Glutamatergic neuron (in vitro differentiated cells): Measurements from ENCODE around the gene ALOX5. TPM values are rescaled to one million over a fixed set of nuclear protein-coding genes. Genes with fewer than 3 reads are reported as not detected.

Experiments used
- DNase-seq: peaks from one replicate; pipeline ENCODE4 v3.0.0; 2022
- H3K27ac Mint-ChIP-seq: one replicate; pipeline ENCODE4 v1.8.0; 2020; ENCODE audit warnings: mild to moderate bottlenecking, mixed read lengths, inconsistent platforms; ENCODE audit not compliant: unreplicated experiment
- H3K27me3 Mint-ChIP-seq: one replicate; pipeline ENCODE4 v1.8.0; 2020; ENCODE audit warnings: mild to moderate bottlenecking, moderate library complexity, mixed read lengths, inconsistent platforms; ENCODE audit not compliant: unreplicated experiment
- H3K36me3 Mint-ChIP-seq: one replicate; pipeline ENCODE4 v1.8.0; 2020; ENCODE audit warnings: mild to moderate bottlenecking, mixed read lengths, inconsistent platforms; ENCODE audit not compliant: unreplicated experiment
- H3K4me1 Mint-ChIP-seq: one replicate; pipeline ENCODE4 v1.8.0; 2020; ENCODE audit warnings: mild to moderate bottlenecking, low read depth, mixed read lengths, inconsistent platforms; ENCODE audit not compliant: unreplicated experiment
- H3K4me3 Mint-ChIP-seq: one replicate; pipeline ENCODE4 v1.8.0; 2020; ENCODE audit warnings: mild to moderate bottlenecking, mixed read lengths, inconsistent platforms; ENCODE audit not compliant: unreplicated experiment
- H3K9me3 Mint-ChIP-seq: one replicate; pipeline ENCODE4 v1.8.0; 2020; ENCODE audit warnings: mild to moderate bottlenecking, moderate library complexity, mixed read lengths, inconsistent platforms; ENCODE audit not compliant: unreplicated experiment
- CTCF ChIP-seq: fragments of 200-600 bp; sonication (generic); IDR thresholded peaks from one replicate; pipeline ENCODE4 v1.5.0; 2021; ENCODE audit not compliant: partially characterized antibody, unreplicated experiment
- total RNA-seq: library from RNA; stranded (reverse); fragmentation: NEBNext Ultra II Directional; extraction: Animal tissue kit (Norgen Biotek cat#: 25700); gene quantifications from one replicate; pipeline ENCODE4 v1.2.1, GENCODE V29; 2021; ENCODE audit not compliant: unreplicated experiment

ALOX5 gene
- total RNA-seq, 1 donor from 2014 or later: 8.4 TPM

DNA sequence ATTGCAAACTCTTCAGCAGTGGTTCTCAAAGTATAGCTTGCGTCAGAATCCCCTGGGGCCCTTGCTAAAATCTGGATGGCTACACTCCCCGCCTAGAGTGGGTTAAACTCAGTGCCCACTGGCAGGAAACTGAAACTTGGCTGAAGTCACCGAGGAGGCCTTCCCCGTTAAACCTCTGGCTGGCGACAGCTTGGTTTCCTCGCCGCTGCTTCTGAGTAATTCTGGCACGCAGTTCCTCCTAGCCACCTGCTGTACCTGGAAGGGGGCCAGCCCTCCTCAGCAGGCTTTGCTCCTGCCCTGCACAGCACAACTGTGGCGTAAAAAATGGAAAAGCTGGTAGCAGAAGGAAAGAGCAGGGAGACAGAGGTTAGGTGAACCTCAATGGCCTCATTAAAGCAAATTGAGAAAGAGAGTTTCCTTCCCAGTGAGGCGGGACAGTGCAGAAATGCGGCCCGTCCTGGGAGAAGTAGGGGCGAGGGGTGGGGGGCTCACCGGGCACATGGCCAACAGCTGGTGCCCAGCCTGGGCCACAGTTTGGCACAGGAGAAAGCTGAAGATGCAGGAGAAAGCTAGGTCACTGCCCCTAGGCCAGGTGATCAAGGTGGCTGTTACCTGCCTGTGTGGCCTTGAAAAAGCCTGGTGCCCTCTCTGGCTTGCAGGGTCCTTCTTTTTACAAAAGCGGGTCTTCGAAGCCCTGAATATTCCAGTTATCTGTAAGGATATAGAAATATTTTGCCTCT is 46.6 kb downstream of the ALOX5 start:
- H3K36me3 Mint-ChIP-seq: peaks cover 8% of the 10 kb centered on the region
- H3K9me3 Mint-ChIP-seq: peaks cover 7% of the 10 kb centered on the region
- H3K4me1 Mint-ChIP-seq: peaks cover 2% of the 10 kb centered on the region
- TF ChIP-seq CTCF: no peak
- peaks cover 13% of the 10 kb centered on the region for H3K27me3 Mint-ChIP-seq
- no peak overlapping the region for H3K27ac Mint-ChIP-seq
- DNase-seq: no peak
- no peak overlapping the region for H3K4me3 Mint-ChIP-seq

DNA sequence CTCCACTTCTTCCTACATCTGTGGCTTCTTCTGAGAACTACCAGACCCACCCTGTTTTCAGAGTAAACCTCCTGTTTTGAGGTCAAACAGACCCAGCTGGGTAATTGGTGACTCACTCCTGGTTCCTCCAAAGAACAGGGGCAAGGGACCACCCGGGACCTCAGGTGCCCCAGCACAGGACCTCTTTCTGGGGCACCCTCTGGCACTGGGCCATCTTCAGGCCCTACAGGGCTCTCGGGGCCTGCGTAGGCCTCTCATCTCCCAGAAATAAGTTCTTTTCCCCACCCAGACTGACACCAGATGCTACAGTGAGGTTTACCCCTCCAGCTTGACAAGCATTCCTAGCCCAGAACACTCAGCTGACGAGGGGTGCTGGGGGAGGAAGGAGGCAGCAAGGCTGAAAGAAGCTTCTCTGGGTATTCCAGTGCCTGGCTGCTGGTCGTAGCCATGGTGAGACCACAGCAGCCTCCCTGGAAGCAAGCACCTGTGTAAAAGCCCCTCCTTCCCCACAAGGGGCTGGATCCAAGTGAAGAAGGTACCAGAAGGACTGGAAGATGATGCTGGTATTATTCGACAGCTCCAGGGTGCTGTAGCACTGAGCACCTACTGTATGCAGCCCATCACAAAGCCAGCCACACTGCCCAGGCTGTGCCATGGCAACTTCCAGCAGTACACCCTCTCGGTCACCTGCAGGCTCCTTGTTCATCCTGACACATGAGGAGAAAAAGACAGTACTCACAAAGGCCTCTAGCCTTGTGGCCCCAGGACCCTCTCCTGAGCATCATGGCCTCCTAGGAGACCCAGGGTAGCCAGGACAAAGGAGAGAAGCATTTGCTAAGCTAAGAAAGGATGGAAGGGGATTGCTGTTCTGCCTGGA is 47.4 kb downstream of the ALOX5 start:
- DNase-seq: no peak
- H3K4me3 Mint-ChIP-seq: no peak overlapping the region

DNA sequence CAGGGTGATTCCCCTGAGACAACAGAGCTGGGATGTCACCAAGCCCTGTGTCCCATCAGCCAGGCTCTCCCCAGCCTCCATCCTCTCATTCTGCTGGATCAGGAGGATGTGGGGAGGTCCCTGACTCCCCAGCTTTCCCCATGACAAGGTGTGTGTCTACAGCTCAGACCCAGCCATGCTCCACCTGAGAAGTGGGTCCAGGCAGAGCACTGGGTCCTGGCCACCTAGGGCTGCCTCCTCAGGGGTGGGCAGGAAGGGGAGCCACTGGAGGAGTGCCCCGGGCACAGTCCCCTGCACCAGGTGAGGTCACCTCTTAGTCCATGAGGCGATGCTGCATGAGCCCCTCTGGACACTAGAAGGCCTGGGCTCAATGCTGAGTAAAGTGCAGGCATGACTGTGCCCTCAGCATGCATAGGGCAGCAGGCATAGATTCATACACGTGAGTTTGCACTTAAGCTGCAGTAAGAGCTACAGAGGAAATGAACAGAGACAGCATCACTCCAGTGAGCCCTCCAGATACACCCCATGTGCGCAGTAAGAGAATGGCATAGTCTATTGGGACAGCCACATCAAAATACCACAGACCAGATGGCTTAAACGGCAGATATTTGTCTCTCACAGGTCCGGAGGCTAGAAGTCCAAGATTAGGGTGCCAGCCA is 48.3 kb downstream of the ALOX5 start:
- peaks cover 10% of the 10 kb centered on the region for H3K9me3 Mint-ChIP-seq
- no peak overlapping the region for H3K4me3 Mint-ChIP-seq

More for the DNA sequence above, 47.4 kb downstream of the ALOX5 start:
- H3K36me3 Mint-ChIP-seq: peaks cover 4% of the 10 kb centered on the region
- no peak overlapping the region for H3K27ac Mint-ChIP-seq
- no peak for TF ChIP-seq CTCF
- H3K27me3 Mint-ChIP-seq: peaks cover 13% of the 10 kb centered on the region
- peaks cover 2% of the 10 kb centered on the region for H3K4me1 Mint-ChIP-seq
- peaks cover 9% of the 10 kb centered on the region for H3K9me3 Mint-ChIP-seq

GRCh38 chr10:45422866-45423659 is 49.0 kb downstream of the ALOX5 start:
- peaks cover 2% of the 10 kb centered on the region for H3K4me1 Mint-ChIP-seq
- no peak for TF ChIP-seq CTCF
- no peak for DNase-seq
- no peak overlapping the region for H3K4me3 Mint-ChIP-seq
- peaks cover 10% of the 10 kb centered on the region for H3K9me3 Mint-ChIP-seq
- H3K27me3 Mint-ChIP-seq: peaks cover 10% of the 10 kb centered on the region
- peaks cover 4% of the 10 kb centered on the region for H3K36me3 Mint-ChIP-seq
- H3K27ac Mint-ChIP-seq: no peak overlapping the region

More for the DNA sequence above, 48.3 kb downstream of the ALOX5 start:
- Mint-ChIP-seq H3K36me3 (peaks cover 4% of the 10 kb centered on the region), H3K27ac (no peak overlapping the region), H3K4me1 (peaks cover 2% of the 10 kb centered on the region), H3K27me3 (peaks cover 10% of the 10 kb centered on the region)
- TF ChIP-seq CTCF: no peak
- no peak for DNase-seq
